GM10248 (cell line): Measurements from ENCODE around the gene ZDHHC12.
A peak's percentile ranks its signal among the peaks of the same experiment; 100 is the strongest.

Source experiments
- CTCF ChIA-PET: fragments of 300-600 bp; sonication (Branson Sonifier 250); formaldehyde crosslinking; extraction: SDS; loops from one replicate; lab custom pipeline; 2021; ENCODE audit warnings: antibody characterized with exemption; lab: Yijun Ruan, JAX
- POLR2A ChIA-PET: fragments of 350-650 bp; sonication (Branson Sonifier 250); formaldehyde crosslinking; extraction: SDS; loops from one replicate; lab custom pipeline; 2020; ENCODE audit warnings: antibody characterized with exemption; lab: Yijun Ruan, JAX
- DNase-seq: peaks from one replicate; pipeline ENCODE4 v3.0.0; 2012; ENCODE audit errors: extremely low spot score
- TF ChIP-seq, protein P1 (sequence below): IDR thresholded peaks from 2 replicates; pipeline ENCODE4 v1.5.1; 2012; ENCODE audit warnings: mild to moderate bottlenecking, low read depth; ENCODE audit errors: extremely low read depth, missing control alignments, control extremely low read depth

The ZDHHC12 gene, protein sequence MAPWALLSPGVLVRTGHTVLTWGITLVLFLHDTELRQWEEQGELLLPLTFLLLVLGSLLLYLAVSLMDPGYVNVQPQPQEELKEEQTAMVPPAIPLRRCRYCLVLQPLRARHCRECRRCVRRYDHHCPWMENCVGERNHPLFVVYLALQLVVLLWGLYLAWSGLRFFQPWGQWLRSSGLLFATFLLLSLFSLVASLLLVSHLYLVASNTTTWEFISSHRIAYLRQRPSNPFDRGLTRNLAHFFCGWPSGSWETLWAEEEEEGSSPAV

DNA sequence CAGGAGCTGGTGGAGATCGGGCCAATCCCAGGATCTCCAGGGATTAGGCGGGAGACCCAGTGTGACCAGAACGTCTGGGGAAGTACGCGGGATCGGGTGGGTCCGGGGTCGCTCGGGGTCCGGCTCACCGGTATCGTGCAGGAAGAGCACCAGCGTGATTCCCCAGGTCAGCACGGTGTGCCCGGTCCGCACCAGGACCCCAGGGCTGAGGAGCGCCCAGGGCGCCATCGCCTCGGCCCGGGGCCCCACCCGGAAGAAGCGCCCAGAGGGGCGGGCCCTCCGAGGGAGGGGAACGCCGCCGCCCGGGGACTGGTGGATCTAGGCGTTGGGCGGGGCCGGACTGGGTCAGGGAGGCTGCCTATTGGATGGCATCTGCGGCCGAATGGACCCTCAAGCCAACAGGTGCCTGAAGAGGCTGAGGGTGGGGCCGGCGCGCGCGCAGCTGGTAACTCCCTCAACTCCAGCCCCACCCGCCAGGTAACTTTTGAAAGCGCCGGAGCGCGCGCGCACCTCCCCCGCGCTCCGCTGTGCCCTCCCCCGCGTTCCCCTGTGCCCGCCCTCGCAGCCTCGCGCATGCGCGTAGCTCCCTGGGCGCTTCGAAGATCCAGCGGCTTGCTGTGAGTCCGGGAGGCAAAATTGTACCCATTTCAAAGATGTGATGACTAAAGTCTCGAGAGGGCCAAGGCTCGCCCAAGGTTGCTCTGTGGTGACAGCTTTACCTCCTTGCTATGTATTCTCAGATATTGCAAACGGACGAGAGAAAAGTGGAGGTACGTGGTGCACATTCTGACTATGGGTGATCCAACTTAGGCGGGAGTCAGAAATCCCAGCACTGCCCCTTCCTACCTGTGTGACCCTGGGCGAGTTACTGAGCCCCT lies at the start of gene ZDHHC12:
Gene ZDHHC12, minus strand, starts transcription at position 262 of the 878 bp plus-strand sequence. Its CDS starts 34 bp downstream, at position 228.
- ChIA-PET CTCF (interaction anchor here (1.0 to 1.7 kb wide), 4 partner anchors 9 to 205 kb away, joined by 3 to 8 read pairs (median 5); partner anchors contain the start of genes ENDOG and SPOUT1), POLR2A (interaction anchor here (0.5 to 1.3 kb wide), 7 partner anchors 8 to 394 kb away, joined by 3 to 5 read pairs (median 4); partner anchors contain the start of gene SPTAN1)
- TF ChIP-seq, protein P1, sequence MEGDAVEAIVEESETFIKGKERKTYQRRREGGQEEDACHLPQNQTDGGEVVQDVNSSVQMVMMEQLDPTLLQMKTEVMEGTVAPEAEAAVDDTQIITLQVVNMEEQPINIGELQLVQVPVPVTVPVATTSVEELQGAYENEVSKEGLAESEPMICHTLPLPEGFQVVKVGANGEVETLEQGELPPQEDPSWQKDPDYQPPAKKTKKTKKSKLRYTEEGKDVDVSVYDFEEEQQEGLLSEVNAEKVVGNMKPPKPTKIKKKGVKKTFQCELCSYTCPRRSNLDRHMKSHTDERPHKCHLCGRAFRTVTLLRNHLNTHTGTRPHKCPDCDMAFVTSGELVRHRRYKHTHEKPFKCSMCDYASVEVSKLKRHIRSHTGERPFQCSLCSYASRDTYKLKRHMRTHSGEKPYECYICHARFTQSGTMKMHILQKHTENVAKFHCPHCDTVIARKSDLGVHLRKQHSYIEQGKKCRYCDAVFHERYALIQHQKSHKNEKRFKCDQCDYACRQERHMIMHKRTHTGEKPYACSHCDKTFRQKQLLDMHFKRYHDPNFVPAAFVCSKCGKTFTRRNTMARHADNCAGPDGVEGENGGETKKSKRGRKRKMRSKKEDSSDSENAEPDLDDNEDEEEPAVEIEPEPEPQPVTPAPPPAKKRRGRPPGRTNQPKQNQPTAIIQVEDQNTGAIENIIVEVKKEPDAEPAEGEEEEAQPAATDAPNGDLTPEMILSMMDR = no peak
- peak; percentile 100 for DNase-seq

DNA sequence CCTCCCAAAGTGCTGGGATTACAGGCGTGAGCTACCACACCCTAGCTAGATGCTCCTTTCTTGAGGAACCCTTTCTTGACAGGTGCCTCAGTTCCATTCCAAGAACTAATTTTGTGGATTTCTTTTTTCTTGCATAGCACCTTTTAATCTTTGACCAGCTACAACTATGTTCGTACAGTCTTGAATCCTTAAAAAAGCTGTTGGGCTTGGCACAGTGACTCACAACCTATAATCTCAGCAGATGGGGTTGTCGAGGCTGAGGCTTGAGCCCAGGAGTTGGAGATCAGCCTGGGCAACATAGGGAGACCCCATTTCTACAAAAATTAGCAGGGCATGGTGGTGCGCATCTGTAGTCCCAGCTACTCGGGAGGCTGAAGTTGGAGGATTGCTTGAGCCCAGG lies 49.1 kb upstream of the ZDHHC12 start:
- TF ChIP-seq, protein P1 = no peak
- ChIA-PET CTCF (interaction anchor here (2.0 kb wide), 1 partner anchor 71 kb away, joined by 5 read pairs; the partner anchor contains the start of gene PKN3), POLR2A (interaction anchor here (0.7 kb wide), 1 partner anchor 47 kb away, joined by 3 read pairs; no protein-coding TSS in a partner anchor)
- DNase-seq = no peak

DNA sequence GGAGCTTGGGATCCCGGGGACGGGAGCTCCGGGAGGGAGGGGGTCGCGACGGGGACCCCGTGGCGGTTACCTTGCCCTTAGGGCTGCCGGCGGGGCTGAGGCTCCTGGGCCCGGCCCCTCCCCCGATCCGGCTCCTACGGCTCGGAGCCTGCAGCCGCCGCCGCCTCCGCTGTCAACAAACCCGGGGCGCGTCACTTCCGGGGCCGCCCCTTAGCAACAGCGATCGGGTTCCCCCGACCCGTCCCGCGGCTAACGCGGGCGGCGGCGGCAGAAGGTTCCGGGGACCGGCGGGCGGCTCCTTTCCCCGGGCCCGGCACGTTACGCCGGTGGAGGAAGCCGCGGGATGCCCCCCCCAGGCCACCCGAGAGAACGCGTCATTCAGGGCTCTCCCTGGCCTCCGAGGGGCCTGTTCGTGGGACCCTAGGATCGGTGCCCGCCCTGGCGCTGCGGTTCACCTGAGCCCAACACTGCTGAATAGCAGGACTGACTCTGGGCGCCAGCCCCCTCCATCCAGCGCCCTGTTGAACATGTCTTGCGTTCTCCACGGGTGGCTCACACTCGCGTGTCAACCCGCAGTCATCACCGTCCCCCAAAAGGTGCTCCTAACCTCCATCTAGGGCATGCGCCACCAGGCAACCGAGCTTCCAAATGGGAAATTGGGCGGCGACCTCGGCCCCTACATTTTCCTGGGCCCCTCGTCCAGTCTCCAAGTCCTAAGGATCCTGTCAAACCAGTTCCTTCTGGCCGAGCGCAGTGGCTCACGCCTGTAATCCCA lies 48.0 kb upstream of the ZDHHC12 start, which contains the start of gene ZER1:
Gene ZER1, minus strand, starts transcription at position 183 of the 775 bp plus-strand sequence. CDS start 16,362 bp downstream, outside the sequence.
- CTCF ChIA-PET = interaction anchor here (0.9 to 2.5 kb wide), 6 partner anchors 18 to 157 kb away, joined by 3 to 9 read pairs (median 4); partner anchors contain the start of genes ENDOG and PKN3
- peak; percentile 99 for DNase-seq
- POLR2A ChIA-PET = interaction anchor here (1.4 kb wide), 1 partner anchor 219 kb away, joined by 4 read pairs; the partner anchor contains the start of gene SPTAN1
- TF ChIP-seq, protein P1 = no peak

DNA sequence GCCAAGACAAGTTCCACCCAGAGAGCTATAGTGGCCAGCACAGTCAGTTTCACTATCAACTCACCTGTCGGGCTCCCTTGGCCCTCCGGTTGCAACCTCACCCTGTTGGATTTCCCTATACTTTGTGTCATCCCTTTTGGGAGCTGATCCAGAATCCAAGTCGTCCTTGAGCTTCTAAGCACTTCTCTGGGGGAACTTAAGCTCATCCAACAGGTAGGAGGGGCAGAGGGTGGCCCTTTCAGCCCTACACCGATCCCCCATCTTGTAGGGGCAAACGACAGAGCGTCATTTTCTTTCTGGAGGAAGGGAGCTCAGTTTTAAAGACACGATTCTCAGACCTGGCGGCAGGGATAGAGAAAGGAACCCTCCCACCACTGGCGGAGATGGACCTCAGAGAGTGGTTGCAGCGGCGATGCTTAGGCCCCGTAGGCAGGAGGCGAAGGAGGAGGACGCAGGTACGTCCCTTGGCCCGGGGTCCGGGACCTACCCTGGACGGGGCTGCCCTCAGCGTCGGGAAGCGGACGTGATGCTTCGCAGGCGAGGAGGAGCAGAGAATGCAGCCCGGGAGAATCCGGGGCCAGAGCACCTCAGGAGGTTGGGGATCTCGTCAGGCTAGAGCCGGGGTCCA lies 47.3 kb upstream of the ZDHHC12 start:
- TF ChIP-seq, protein P1 = no peak
- ChIA-PET POLR2A (interaction anchor here (1.4 kb wide), 1 partner anchor 218 kb away, joined by 4 read pairs; the partner anchor contains the start of gene SPTAN1), CTCF (interaction anchor here (0.8 to 2.5 kb wide), 7 partner anchors 11 to 157 kb away, joined by 3 to 9 read pairs (median 3); partner anchors contain the start of gene ENDOG)
- peak; percentile 38 for DNase-seq

DNA sequence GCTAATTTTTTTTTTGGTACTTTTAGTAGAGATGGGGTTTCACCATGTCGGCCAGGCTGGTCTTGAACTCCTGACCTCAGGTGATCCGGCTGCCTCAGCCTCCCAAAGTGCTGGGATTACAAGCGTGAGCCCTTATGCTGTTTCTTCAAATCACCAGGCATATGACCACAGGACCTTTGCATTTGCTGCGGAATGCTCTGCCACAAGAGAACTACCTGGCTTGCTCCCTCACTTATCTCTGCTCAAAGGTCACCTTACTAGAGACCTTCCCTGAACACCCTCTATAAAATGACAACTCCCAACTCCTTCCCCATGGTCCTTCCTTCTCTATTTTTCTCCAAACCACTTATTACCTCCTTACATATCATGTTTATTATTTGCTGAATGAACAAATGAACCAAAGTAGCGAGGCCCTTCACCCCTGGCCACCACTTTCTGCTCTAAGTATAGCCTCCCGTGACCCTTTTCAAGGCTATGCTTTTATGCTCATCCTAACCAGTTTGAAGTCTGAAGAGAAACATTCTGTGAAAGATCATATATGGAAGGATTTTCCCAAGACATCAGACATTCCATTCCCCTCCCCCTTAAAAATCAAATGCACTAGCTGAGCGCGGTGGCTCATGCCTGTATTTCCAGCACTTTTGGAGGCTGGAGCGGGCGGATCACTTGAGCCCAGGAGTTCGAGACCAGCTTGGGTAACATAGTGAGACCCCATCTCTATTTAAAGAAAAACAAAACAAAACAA lies 46.5 kb upstream of the ZDHHC12 start:
- no peak for DNase-seq
- CTCF ChIA-PET = interaction anchor here (0.8 to 2.5 kb wide), 5 partner anchors 11 to 158 kb away, joined by 3 to 9 read pairs (median 3); partner anchors contain the start of gene ENDOG
- POLR2A ChIA-PET = interaction anchor here (1.4 kb wide), 1 partner anchor 218 kb away, joined by 4 read pairs; the partner anchor contains the start of gene SPTAN1
- TF ChIP-seq, protein P1 = no peak
